Ishikawa (cell line): Measurements from ENCODE around the gene ZZZ3.

Experiments used
- CEBPB ChIP-seq: IDR thresholded peaks from 2 replicates; pipeline ENCODE4 v1.6.1; 2012
- CREB1 ChIP-seq: IDR thresholded peaks from 2 replicates; pipeline ENCODE4 v1.6.1; 2012; ENCODE audit warnings: low read depth
- EP300 ChIP-seq: IDR thresholded peaks from 2 replicates; pipeline ENCODE4 v1.6.1; 2012; ENCODE audit warnings: borderline replicate concordance
- NFIC ChIP-seq: IDR thresholded peaks from 2 replicates; pipeline ENCODE4 v1.6.1; 2012
- RAD21 ChIP-seq: IDR thresholded peaks from 2 replicates; pipeline ENCODE4 v1.6.1; 2012; ENCODE audit warnings: low read depth
- REST ChIP-seq: IDR thresholded peaks from 2 replicates; pipeline ENCODE4 v1.6.1; 2012; ENCODE audit warnings: low read depth, mild to moderate bottlenecking
- TAF1 ChIP-seq: IDR thresholded peaks from 2 replicates; pipeline ENCODE4 v1.6.1; 2012; ENCODE audit warnings: low read depth, mild to moderate bottlenecking
- TCF12 ChIP-seq: IDR thresholded peaks from 2 replicates; pipeline ENCODE4 v1.6.1; 2012; ENCODE audit warnings: low read depth
- USF1 ChIP-seq: IDR thresholded peaks from 2 replicates; pipeline ENCODE4 v1.6.1; 2012
- YY1 ChIP-seq: IDR thresholded peaks from 2 replicates; pipeline ENCODE4 v1.6.1; 2012; ENCODE audit warnings: low read depth
- ZBTB7A ChIP-seq: IDR thresholded peaks from 2 replicates; pipeline ENCODE4 v1.6.1; 2012; ENCODE audit warnings: low read depth

GRCh38 chr1:77680173-77680572 is 2.3 kb downstream of the ZZZ3 start:
- no peak for TF ChIP-seq REST
- no peak for TF ChIP-seq RAD21
- no peak for TF ChIP-seq CEBPB
- no peak for TF ChIP-seq EP300
- TF ChIP-seq TCF12 = no peak
- no peak for TF ChIP-seq USF1
- TF ChIP-seq YY1 = no peak
- no peak for TF ChIP-seq NFIC
- TF ChIP-seq TAF1 = no peak
- TF ChIP-seq CREB1 = no peak
- no peak for TF ChIP-seq ZBTB7A
